ENCODE results near the gene JMJD6.

Gene JMJD6

GRCh38 chr17:76688165-76688622 lies 38.2 kb downstream of the JMJD6 start:
- Histone ChIP-seq H3K4me1 (ENCODE audit: insufficient read depth, low read length, poor library complexity, severe bottlenecking) (peaks cover 4% of the 10 kb centered on the region), H3K9ac (ENCODE audit: low read depth, low read length, poor library complexity, severe bottlenecking) (no peak overlapping the region), H3K4me3 (ENCODE audit: low read length, poor library complexity, severe bottlenecking) (no peak overlapping the region), H2AFZ (ENCODE audit: low read length) (no peak overlapping the region), H3K36me3 (ENCODE audit: insufficient read depth, low read length) (no peaks in the 10 kb centered on the region), H3K4me2 (ENCODE audit: low read depth, low read length, poor library complexity, severe bottlenecking) (no peak overlapping the region), H3F3A (ENCODE audit: low read depth) (no peaks in the 10 kb centered on the region), H3K79me2 (ENCODE audit: insufficient read depth, low read length) (no peaks in the 10 kb centered on the region), H3K27me3 (ENCODE audit: insufficient read depth, low read length, poor library complexity, severe bottlenecking) (no peaks in the 10 kb centered on the region), H3K9me2 (replicated peaks; ENCODE audit: low read depth, low read length) (no peaks in the 10 kb centered on the region), H3K9me3 (ENCODE audit: insufficient read depth, low read depth, low read length) (no peaks in the 10 kb centered on the region), H4K20me1 (ENCODE audit: insufficient read depth, low read length, poor library complexity, severe bottlenecking) (no peaks in the 10 kb centered on the region)
- TF ChIP-seq CTCF (conservative IDR thresholded peaks at IDR 0.05; ENCODE audit: low read length) = no peak
- no peak for TF ChIP-seq EZH2phosphoT487 (IDR thresholded peaks at IDR 0.05; ENCODE audit: borderline replicate concordance)

GRCh38 chr17:76687298-76688164 lies 38.9 kb downstream of the JMJD6 start:
- Histone ChIP-seq H3K9me2 (replicated peaks; ENCODE audit: low read depth, low read length) (no peaks in the 10 kb centered on the region), H3K4me1 (ENCODE audit: insufficient read depth, low read length, poor library complexity, severe bottlenecking) (peaks cover 11% of the 10 kb centered on the region), H3K9ac (ENCODE audit: low read depth, low read length, poor library complexity, severe bottlenecking) (no peak overlapping the region), H3K27me3 (ENCODE audit: insufficient read depth, low read length, poor library complexity, severe bottlenecking) (no peaks in the 10 kb centered on the region), H4K20me1 (ENCODE audit: insufficient read depth, low read length, poor library complexity, severe bottlenecking) (no peaks in the 10 kb centered on the region), H3K36me3 (ENCODE audit: insufficient read depth, low read length) (no peaks in the 10 kb centered on the region), H3K4me2 (ENCODE audit: low read depth, low read length, poor library complexity, severe bottlenecking) (no peak overlapping the region), H3K4me3 (ENCODE audit: low read length, poor library complexity, severe bottlenecking) (no peak overlapping the region), H2AFZ (ENCODE audit: low read length) (no peak overlapping the region), H3K79me2 (ENCODE audit: insufficient read depth, low read length) (no peaks in the 10 kb centered on the region), H3F3A (ENCODE audit: low read depth) (no peaks in the 10 kb centered on the region), H3K9me3 (ENCODE audit: insufficient read depth, low read depth, low read length) (no peaks in the 10 kb centered on the region)
- TF ChIP-seq EZH2phosphoT487 (IDR thresholded peaks at IDR 0.05; ENCODE audit: borderline replicate concordance) = no peak
- no peak for TF ChIP-seq CTCF (conservative IDR thresholded peaks at IDR 0.05; ENCODE audit: low read length)

- Histone ChIP-seq H3K79me2 (ENCODE audit: insufficient read depth, low read length) (no peaks in the 10 kb centered on the region), H3K4me2 (ENCODE audit: low read depth, low read length, poor library complexity, severe bottlenecking) (no peak overlapping the region), H3F3A (ENCODE audit: low read depth) (no peaks in the 10 kb centered on the region), H4K20me1 (ENCODE audit: insufficient read depth, low read length, poor library complexity, severe bottlenecking) (no peaks in the 10 kb centered on the region), H3K36me3 (ENCODE audit: insufficient read depth, low read length) (no peaks in the 10 kb centered on the region), H3K9me2 (replicated peaks; ENCODE audit: low read depth, low read length) (no peaks in the 10 kb centered on the region), H3K9ac (ENCODE audit: low read depth, low read length, poor library complexity, severe bottlenecking) (no peak overlapping the region), H3K4me1 (ENCODE audit: insufficient read depth, low read length, poor library complexity, severe bottlenecking) (peaks cover 19% of the 10 kb centered on the region), H3K27me3 (ENCODE audit: insufficient read depth, low read length, poor library complexity, severe bottlenecking) (no peaks in the 10 kb centered on the region), H3K4me3 (ENCODE audit: low read length, poor library complexity, severe bottlenecking) (no peak overlapping the region), H2AFZ (ENCODE audit: low read length) (no peak overlapping the region), H3K9me3 (ENCODE audit: insufficient read depth, low read depth, low read length) (no peaks in the 10 kb centered on the region)
- TF ChIP-seq CTCF (conservative IDR thresholded peaks at IDR 0.05; ENCODE audit: low read length) (no peak), EZH2phosphoT487 (IDR thresholded peaks at IDR 0.05; ENCODE audit: borderline replicate concordance) (no peak)
Measured at GRCh38 chr17:76686538-76687297, 39.7 kb downstream of the JMJD6 start.

All from Loucy (cell line).